Activated CD4-positive, CD25-positive, alpha-beta regulatory T cell treated with anti-CD3 and anti-CD28 coated beads, Interleukin-2, amount 50 U/mL, for 24 hours (primary cell): ENCODE measurements around the gene FTO.

Source experiments
- ATAC-seq, 2 donors: fragments of 150-1000 bp; cut with Tn5 transposase; one replicate each; pipeline ENCODE4 v1.10.0; 2021; ENCODE audit warnings: mild to moderate bottlenecking in 1 of 2, moderate library complexity in 1 of 2

FTO gene

GRCh38 chr16:53785916-53786315 is 82.0 kb downstream of the FTO start:
- ATAC-seq, result no peak

- no peak for ATAC-seq
Observed at GRCh38 chr16:53787423-53787822, 83.5 kb downstream of the FTO start.

- no peak for ATAC-seq
Observed at GRCh38 chr16:53789137-53789536, 85.2 kb downstream of the FTO start.

GRCh38 chr16:53792161-53792951 is 88.4 kb downstream of the FTO start:
- ATAC-seq, result no peak

- ATAC-seq, result no peak
Observed at GRCh38 chr16:53803451-53803850, 99.5 kb downstream of the FTO start.

- ATAC-seq, result no peak
Observed at GRCh38 chr16:53803998-53804397, 100.0 kb downstream of the FTO start.

- ATAC-seq, result no peak
Observed at GRCh38 chr16:53804467-53804866, 100.5 kb downstream of the FTO start.

GRCh38 chr16:53805113-53805512 is 101.2 kb downstream of the FTO start:
- peak; percentile 68 to 82 for ATAC-seq

GRCh38 chr16:53805752-53806151 is 101.8 kb downstream of the FTO start:
- ATAC-seq, result no peak

GRCh38 chr16:53809088-53809932 is 105.4 kb downstream of the FTO start:
- ATAC-seq, result no peak

GRCh38 chr16:53812914-53813313 is 109.0 kb downstream of the FTO start:
- no peak for ATAC-seq

GRCh38 chr16:53814801-53815200 is 110.8 kb downstream of the FTO start:
- no peak for ATAC-seq

- no peak for ATAC-seq
Observed at GRCh38 chr16:53816211-53816836, 112.4 kb downstream of the FTO start.

GRCh38 chr16:53817117-53817755 is 113.3 kb downstream of the FTO start:
- ATAC-seq, result no peak

GRCh38 chr16:53817812-53818550 is 114.0 kb downstream of the FTO start:
- ATAC-seq, result no peak

GRCh38 chr16:53821487-53821886 is 117.5 kb downstream of the FTO start:
- peak; percentile 49 to 57 for ATAC-seq

- no peak for ATAC-seq
Observed at GRCh38 chr16:53821957-53822625, 118.1 kb downstream of the FTO start.

- peak in 1 of 2 donors; percentile 21 for ATAC-seq
Observed at GRCh38 chr16:53822936-53823529, 119.1 kb downstream of the FTO start.

GRCh38 chr16:53826658-53827057 is 122.7 kb downstream of the FTO start:
- ATAC-seq, result no peak

GRCh38 chr16:53827741-53828140 is 123.8 kb downstream of the FTO start:
- ATAC-seq, result no peak

GRCh38 chr16:53829186-53829747 is 125.3 kb downstream of the FTO start:
- no peak for ATAC-seq
